ENCODE measurements around the gene CD44.

CD44 gene

GRCh38 chr11:35141071-35141470, 2.1 kb downstream of the CD44 start:
- no peak for DNase-seq

GRCh38 chr11:35141571-35141971, 2.6 kb downstream of the CD44 start:
- DNase-seq = no peak

GRCh38 chr11:35142481-35143075, 3.6 kb downstream of the CD44 start:
- peak; percentile 45 for DNase-seq

- DNase-seq = no peak
Observed at GRCh38 chr11:35143297-35144135, 4.5 kb downstream of the CD44 start.

- DNase-seq = peak; percentile 38
Observed at GRCh38 chr11:35144136-35144741, 5.3 kb downstream of the CD44 start.

- no peak for DNase-seq
Observed at GRCh38 chr11:35144806-35145205, 5.8 kb downstream of the CD44 start.

- no peak for DNase-seq
Observed at GRCh38 chr11:35145271-35145670, 6.3 kb downstream of the CD44 start.

- DNase-seq = no peak
Observed at GRCh38 chr11:35146074-35146521, 7.1 kb downstream of the CD44 start.

GRCh38 chr11:35146711-35147110, 7.7 kb downstream of the CD44 start:
- no peak for DNase-seq

- DNase-seq = no peak
Observed at GRCh38 chr11:35147235-35147634, 8.3 kb downstream of the CD44 start.

- no peak for DNase-seq
Observed at GRCh38 chr11:35148163-35148837, 9.3 kb downstream of the CD44 start.

- DNase-seq = no peak
Observed at GRCh38 chr11:35150454-35150853, 11.5 kb downstream of the CD44 start.

- DNase-seq = no peak
Observed at GRCh38 chr11:35151241-35151640, 12.3 kb downstream of the CD44 start.

GRCh38 chr11:35151683-35152280, 12.8 kb downstream of the CD44 start:
- no peak for DNase-seq

- no peak for DNase-seq
Observed at GRCh38 chr11:35152575-35152974, 13.6 kb downstream of the CD44 start.

GRCh38 chr11:35153280-35153679, 14.3 kb downstream of the CD44 start:
- no peak for DNase-seq

GRCh38 chr11:35154952-35155351, 16.0 kb downstream of the CD44 start:
- no peak for DNase-seq

- DNase-seq = no peak
Observed at GRCh38 chr11:35155677-35156076, 16.7 kb downstream of the CD44 start.

GRCh38 chr11:35157814-35158700, 19.1 kb downstream of the CD44 start:
- no peak for DNase-seq

GRCh38 chr11:35158701-35159510, 19.9 kb downstream of the CD44 start:
- DNase-seq = no peak

- DNase-seq = no peak
Observed at GRCh38 chr11:35160246-35160824, 21.4 kb downstream of the CD44 start.

Measured in amniotic stem cell (primary cell).